Measurements from ENCODE around the gene PBRM1. TPM values are rescaled to one million over a fixed set of nuclear protein-coding genes. Genes with fewer than 3 reads are reported as not detected.

Gene PBRM1
- total and polyA plus RNA-seq, 2 donors (not counting 1 experiment from before 2014, with no cell fraction given) = 16.8 to 85.9 TPM

GRCh38 chr3:52712291-52713212 is 26.8 kb upstream of the PBRM1 start:
- WGBS (ENCODE audit: insufficient coverage) = 91% methylated on average over 14 of the region's 17 CpGs
- POLR2A ChIA-PET = no interaction called here

DNA sequence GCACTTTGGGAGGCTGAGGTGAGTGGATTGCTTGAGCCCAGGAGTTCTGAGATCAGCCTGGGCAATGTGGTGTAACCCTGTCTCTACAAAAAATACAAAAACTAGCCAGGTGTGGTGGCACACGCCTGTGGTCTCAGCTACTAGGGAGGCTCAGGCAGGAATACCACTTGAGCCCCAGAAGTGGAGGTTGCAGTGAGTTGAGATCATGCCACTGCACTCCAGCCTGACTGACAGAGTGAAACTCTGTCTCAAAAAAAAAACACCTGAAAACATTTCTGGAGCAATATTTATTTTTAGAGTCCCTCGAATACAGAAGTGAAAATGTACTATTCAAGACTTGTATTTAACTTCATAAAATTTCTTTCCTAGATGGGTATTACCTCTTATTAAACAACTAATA is 24.8 kb upstream of the PBRM1 start:
- peaks cover 24% of the 10 kb centered on the region for H3K79me2 ChIP-seq (ENCODE audit: control insufficient read depth, insufficient read depth, low read length)
- 20% methylated on average over 1 of the region's 2 CpGs for WGBS (ENCODE audit: insufficient coverage)
- ATAC-seq (ENCODE audit: low read depth) (no peak), DNase-seq (no peak)
- H3K27ac ChIP-seq (ENCODE audit: low read length in 2 of 2) = peak overlapping the region; percentile 35 to 72
- H2AFZ ChIP-seq (ENCODE audit: insufficient read depth, low read depth, low read length, poor library complexity, severe bottlenecking) = no peak overlapping the region
- no peak overlapping the region for H3K4me3 ChIP-seq (ENCODE audit: control extremely low read depth in 1 of 5, extremely low read depth in 1 of 5, insufficient read depth in 1 of 5, low read depth in 2 of 5, low read length in 4 of 5)
- intact Hi-C loops (cut with micrococcal nuclease) = no loop called here
- H3K27me3 ChIP-seq (replicated peaks in 1 of 4; ENCODE audit: control extremely low read depth in 1 of 4, control insufficient read depth in 3 of 4, insufficient read depth in 4 of 4, low read length in 3 of 4) = no peaks in the 10 kb centered on the region
- peaks cover 34% of the 10 kb centered on the region for H3K4me1 Mint-ChIP-seq
- H3K27ac Mint-ChIP-seq = no peak overlapping the region
- peak overlapping the region; percentile 25 for H3K4me2 ChIP-seq (replicated peaks; ENCODE audit: low read depth, low read length, poor library complexity, severe bottlenecking)
- ChIA-PET CTCF (interaction anchor here (1.9 kb wide), 1 partner anchor 29 kb away, joined by 3 read pairs; no protein-coding TSS in a partner anchor), POLR2A (no interaction called here)
- H3K27me3 Mint-ChIP-seq = no peaks in the 10 kb centered on the region
- no peaks in the 10 kb centered on the region for H3K9me3 ChIP-seq (ENCODE audit: control extremely low read depth in 1 of 3, control insufficient read depth in 2 of 3, insufficient read depth in 1 of 3, low read length in 2 of 3)
- TF ChIP-seq EZH2 (IDR thresholded peaks at IDR 0.05; ENCODE audit: borderline replicate concordance, insufficient read depth, low read depth, low read length, poor library complexity, severe bottlenecking) = no peak
- TF ChIP-seq, protein P1, sequence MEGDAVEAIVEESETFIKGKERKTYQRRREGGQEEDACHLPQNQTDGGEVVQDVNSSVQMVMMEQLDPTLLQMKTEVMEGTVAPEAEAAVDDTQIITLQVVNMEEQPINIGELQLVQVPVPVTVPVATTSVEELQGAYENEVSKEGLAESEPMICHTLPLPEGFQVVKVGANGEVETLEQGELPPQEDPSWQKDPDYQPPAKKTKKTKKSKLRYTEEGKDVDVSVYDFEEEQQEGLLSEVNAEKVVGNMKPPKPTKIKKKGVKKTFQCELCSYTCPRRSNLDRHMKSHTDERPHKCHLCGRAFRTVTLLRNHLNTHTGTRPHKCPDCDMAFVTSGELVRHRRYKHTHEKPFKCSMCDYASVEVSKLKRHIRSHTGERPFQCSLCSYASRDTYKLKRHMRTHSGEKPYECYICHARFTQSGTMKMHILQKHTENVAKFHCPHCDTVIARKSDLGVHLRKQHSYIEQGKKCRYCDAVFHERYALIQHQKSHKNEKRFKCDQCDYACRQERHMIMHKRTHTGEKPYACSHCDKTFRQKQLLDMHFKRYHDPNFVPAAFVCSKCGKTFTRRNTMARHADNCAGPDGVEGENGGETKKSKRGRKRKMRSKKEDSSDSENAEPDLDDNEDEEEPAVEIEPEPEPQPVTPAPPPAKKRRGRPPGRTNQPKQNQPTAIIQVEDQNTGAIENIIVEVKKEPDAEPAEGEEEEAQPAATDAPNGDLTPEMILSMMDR (IDR thresholded peaks at IDR 0.05) = no peak
- peak overlapping the region; percentile 16 for H3K9ac ChIP-seq (ENCODE audit: low read length)
- H3K9me3 Mint-ChIP-seq (ENCODE audit: insufficient read depth) = no peaks in the 10 kb centered on the region
- peaks cover 31% of the 10 kb centered on the region in 2 donors for H3K4me1 ChIP-seq (ENCODE audit: control insufficient read depth in 2 of 2, insufficient read depth in 2 of 2, low read length in 2 of 2)
- H3K4me3 Mint-ChIP-seq = no peak overlapping the region
- no peaks in the 10 kb centered on the region for H4K20me1 ChIP-seq (ENCODE audit: control insufficient read depth, insufficient read depth, low read length, poor library complexity, severe bottlenecking)
- H3K36me3 ChIP-seq (replicated peaks in 1 of 2; ENCODE audit: control extremely low read depth in 1 of 2, control insufficient read depth in 1 of 2, extremely low read depth in 1 of 2, insufficient read depth in 2 of 2, low read length in 1 of 2) = peaks cover 5 to 20% of the 10 kb centered on the region in 2 experiments

More at GRCh38 chr3:52712291-52713212, 26.8 kb upstream of the PBRM1 start:
- H3K9ac ChIP-seq (ENCODE audit: low read length) = no peak overlapping the region
- no peak overlapping the region for H3K4me3 Mint-ChIP-seq
- intact Hi-C loops (cut with micrococcal nuclease) = no loop called here
- H3K27ac ChIP-seq (ENCODE audit: low read length in 2 of 2) = no peak overlapping the region
- CTCF ChIA-PET = no interaction called here
- no peaks in the 10 kb centered on the region for H3K27me3 ChIP-seq (replicated peaks in 1 of 4; ENCODE audit: control extremely low read depth in 1 of 4, control insufficient read depth in 3 of 4, insufficient read depth in 4 of 4, low read length in 3 of 4)
- no peaks in the 10 kb centered on the region for H4K20me1 ChIP-seq (ENCODE audit: control insufficient read depth, insufficient read depth, low read length, poor library complexity, severe bottlenecking)
- ATAC-seq (ENCODE audit: low read depth) = no peak
- peaks cover 9% of the 10 kb centered on the region for H3K79me2 ChIP-seq (ENCODE audit: control insufficient read depth, insufficient read depth, low read length)
- H3K4me3 ChIP-seq (ENCODE audit: control extremely low read depth in 1 of 5, extremely low read depth in 1 of 5, insufficient read depth in 1 of 5, low read depth in 2 of 5, low read length in 4 of 5) = no peak overlapping the region
- peak overlapping the region; percentile 50 for H3K27ac Mint-ChIP-seq
- no peak for DNase-seq
- TF ChIP-seq EZH2 (IDR thresholded peaks at IDR 0.05; ENCODE audit: borderline replicate concordance, insufficient read depth, low read depth, low read length, poor library complexity, severe bottlenecking) = no peak
- TF ChIP-seq, protein P1 (IDR thresholded peaks at IDR 0.05) = no peak
- no peak overlapping the region for H2AFZ ChIP-seq (ENCODE audit: insufficient read depth, low read depth, low read length, poor library complexity, severe bottlenecking)
- no peak overlapping the region for H3K4me2 ChIP-seq (replicated peaks; ENCODE audit: low read depth, low read length, poor library complexity, severe bottlenecking)
- no peaks in the 10 kb centered on the region for H3K27me3 Mint-ChIP-seq
- H3K9me3 ChIP-seq (ENCODE audit: control extremely low read depth in 1 of 3, control insufficient read depth in 2 of 3, insufficient read depth in 1 of 3, low read length in 2 of 3) = no peaks in the 10 kb centered on the region
- H3K4me1 Mint-ChIP-seq = peaks cover 20% of the 10 kb centered on the region
- H3K4me1 ChIP-seq (ENCODE audit: control insufficient read depth in 2 of 2, insufficient read depth in 2 of 2, low read length in 2 of 2) = peaks cover 18% of the 10 kb centered on the region in 2 donors
- H3K9me3 Mint-ChIP-seq (ENCODE audit: insufficient read depth) = no peaks in the 10 kb centered on the region
- peaks cover 5 to 20% of the 10 kb centered on the region in 2 experiments for H3K36me3 ChIP-seq (replicated peaks in 1 of 2; ENCODE audit: control extremely low read depth in 1 of 2, control insufficient read depth in 1 of 2, extremely low read depth in 1 of 2, insufficient read depth in 2 of 2, low read length in 1 of 2)
